Prostate gland (tissue), 2 donors: ENCODE results near the gene SUPT3H.

Source experiments
- POLR2A ChIP-seq: fragments of 450-650 bp; IDR thresholded peaks from one replicate; pipeline ENCODE4 v1.6.1; 2016; ENCODE audit warnings: antibody characterized with exemption, mild to moderate bottlenecking
- POLR2AphosphoS5 ChIP-seq: sonication (generic); formaldehyde crosslinking; IDR thresholded peaks from one replicate; pipeline ENCODE4 v1.6.1; 2017; ENCODE audit warnings: antibody characterized with exemption
- TF ChIP-seq, protein P1 (sequence below), 4 experiments: fragments of 200-600 bp in 2 of 4; fragments of 450-650 bp in 2 of 4; sonication (generic) in 2 of 4; IDR thresholded peaks; 1 replicate in 3 of 4; 2 replicates in 1 of 4; pipeline ENCODE4 v1.5.1; 2016 to 2019; ENCODE audit warnings: antibody characterized with exemption in 4 of 4, mild to moderate bottlenecking in 2 of 4, moderate library complexity in 2 of 4

GRCh38 chr6:44855562-44856411 is 521.9 kb downstream of the SUPT3H start:
- TF ChIP-seq, protein P1, sequence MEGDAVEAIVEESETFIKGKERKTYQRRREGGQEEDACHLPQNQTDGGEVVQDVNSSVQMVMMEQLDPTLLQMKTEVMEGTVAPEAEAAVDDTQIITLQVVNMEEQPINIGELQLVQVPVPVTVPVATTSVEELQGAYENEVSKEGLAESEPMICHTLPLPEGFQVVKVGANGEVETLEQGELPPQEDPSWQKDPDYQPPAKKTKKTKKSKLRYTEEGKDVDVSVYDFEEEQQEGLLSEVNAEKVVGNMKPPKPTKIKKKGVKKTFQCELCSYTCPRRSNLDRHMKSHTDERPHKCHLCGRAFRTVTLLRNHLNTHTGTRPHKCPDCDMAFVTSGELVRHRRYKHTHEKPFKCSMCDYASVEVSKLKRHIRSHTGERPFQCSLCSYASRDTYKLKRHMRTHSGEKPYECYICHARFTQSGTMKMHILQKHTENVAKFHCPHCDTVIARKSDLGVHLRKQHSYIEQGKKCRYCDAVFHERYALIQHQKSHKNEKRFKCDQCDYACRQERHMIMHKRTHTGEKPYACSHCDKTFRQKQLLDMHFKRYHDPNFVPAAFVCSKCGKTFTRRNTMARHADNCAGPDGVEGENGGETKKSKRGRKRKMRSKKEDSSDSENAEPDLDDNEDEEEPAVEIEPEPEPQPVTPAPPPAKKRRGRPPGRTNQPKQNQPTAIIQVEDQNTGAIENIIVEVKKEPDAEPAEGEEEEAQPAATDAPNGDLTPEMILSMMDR (IDR thresholded peaks at IDR 0.05), result no peak
- TF ChIP-seq POLR2A (no peak), POLR2AphosphoS5 (peak; percentile 6)
